NCI-H82 treated with DMSO at 0.1 percent for 48 hours (cell line): ENCODE measurements around the gene MATN1.

Source experiments
- DNase-seq: peaks from one replicate; lab custom pipeline; 2025; ENCODE audit not compliant: unreplicated experiment; lab: John Stamatoyannopoulos, UW

The MATN1 gene

GRCh38 chr1:30684881-30685795, 38.2 kb downstream of the MATN1 start:
- peak; percentile 50 for DNase-seq

- no peak for DNase-seq
These were observed 39.1 kb downstream of the MATN1 start for GRCh38 chr1:30684259-30684658.

- DNase-seq, result no peak
These were observed 39.7 kb downstream of the MATN1 start for GRCh38 chr1:30683699-30684098.

- no peak for DNase-seq
These were observed 40.7 kb downstream of the MATN1 start for GRCh38 chr1:30682396-30683275.

- DNase-seq, result no peak
These were observed 41.6 kb downstream of the MATN1 start for GRCh38 chr1:30681782-30682181.

GRCh38 chr1:30680879-30681278, 42.5 kb downstream of the MATN1 start:
- no peak for DNase-seq

- DNase-seq, result no peak
These were observed 43.0 kb downstream of the MATN1 start for GRCh38 chr1:30680429-30680828.

- no peak for DNase-seq
These were observed 43.4 kb downstream of the MATN1 start for GRCh38 chr1:30679976-30680305.

- DNase-seq, result no peak
These were observed 44.0 kb downstream of the MATN1 start for GRCh38 chr1:30679201-30679975.

GRCh38 chr1:30678209-30678608, 45.2 kb downstream of the MATN1 start:
- DNase-seq, result no peak

- DNase-seq, result no peak
These were observed 45.9 kb downstream of the MATN1 start for GRCh38 chr1:30677471-30677870.

- no peak for DNase-seq
These were observed 47.6 kb downstream of the MATN1 start for GRCh38 chr1:30675761-30676160.

GRCh38 chr1:30675289-30675688, 48.1 kb downstream of the MATN1 start:
- no peak for DNase-seq

- DNase-seq, result no peak
These were observed 50.0 kb downstream of the MATN1 start for GRCh38 chr1:30673395-30673794.

GRCh38 chr1:30672661-30673060, 50.7 kb downstream of the MATN1 start:
- DNase-seq, result no peak

GRCh38 chr1:30670240-30671060, 52.9 kb downstream of the MATN1 start:
- no peak for DNase-seq

GRCh38 chr1:30668546-30669327, 54.6 kb downstream of the MATN1 start:
- DNase-seq, result no peak

GRCh38 chr1:30668024-30668423, 55.4 kb downstream of the MATN1 start:
- DNase-seq, result no peak

- DNase-seq, result no peak
These were observed 56.6 kb downstream of the MATN1 start for GRCh38 chr1:30666756-30667273.
